H1 (cell line): ENCODE results near the gene RNASEH2A. TPM values are rescaled to one million over a fixed set of nuclear protein-coding genes. Genes with fewer than 3 reads are reported as not detected.

Source experiments
- CTCF ChIA-PET: fragments of 300-600 bp; sonication (Branson Sonifier 250); formaldehyde crosslinking; loops from one replicate; lab custom pipeline; 2021; ENCODE audit not compliant: partially characterized antibody; lab: Charles Lee
- POLR2A ChIA-PET: fragments of 300-600 bp; sonication (Branson Sonifier 250); formaldehyde crosslinking; loops from one replicate; lab custom pipeline; 2021; ENCODE audit warnings: inconsistent platforms; ENCODE audit not compliant: partially characterized antibody; lab: Charles Lee
- DNase-seq, 2 experiments: peaks; one replicate each; pipeline versions ENCODE4 v3.0.0 to v3.0.0-alpha.2; 2010 to 2022; ENCODE audit warnings: low spot score in 2 of 2, low read depth in 1 of 2, mixed read lengths in 1 of 2
- FAIRE-seq: peaks from 2 replicates; lab custom pipeline; 2011; peaks lifted over from hg19 to GRCh38; lab: Jason Lieb, UNC
- H2AFZ ChIP-seq: 2 replicates; pipeline ENCODE4 v1.8.1; 2012; ENCODE audit warnings: low read length, inconsistent platforms
- H2AK5ac ChIP-seq: 2 replicates; pipeline ENCODE4 v1.6.1; 2013; ENCODE audit warnings: low read depth, low read length
- H2BK120ac ChIP-seq: replicated peaks from 2 replicates; pipeline ENCODE3; 2013; ENCODE audit warnings: low read depth, low read length, inconsistent platforms
- H2BK12ac ChIP-seq: 2 replicates; pipeline ENCODE4 v1.6.1; 2013; ENCODE audit warnings: low read depth, low read length
- H2BK15ac ChIP-seq: 2 replicates; pipeline ENCODE4 v1.6.1; 2013; ENCODE audit warnings: low read length
- H2BK20ac ChIP-seq: 2 replicates; pipeline ENCODE4 v1.6.1; 2013; ENCODE audit warnings: low read length
- H2BK5ac ChIP-seq: 2 replicates; pipeline ENCODE4 v1.6.1; 2013; ENCODE audit warnings: low read depth, low read length
- H3K14ac ChIP-seq: 2 replicates; pipeline ENCODE4 v1.6.1; 2013; ENCODE audit warnings: inconsistent platforms; ENCODE audit not compliant: insufficient read length
- H3K18ac ChIP-seq: 2 replicates; pipeline ENCODE4 v1.6.1; 2013; ENCODE audit warnings: low read length; ENCODE audit errors: extremely low read depth
- H3K23ac ChIP-seq: 2 replicates; pipeline ENCODE4 v1.6.1; 2013; ENCODE audit warnings: inconsistent platforms; ENCODE audit not compliant: insufficient read length
- H3K23me2 ChIP-seq: 2 replicates; pipeline ENCODE4 v1.6.1; 2013; ENCODE audit warnings: low read depth, low read length
- H3K27ac ChIP-seq: 2 replicates; pipeline ENCODE4 v1.6.1; 2011; ENCODE audit warnings: low read depth, low read length, inconsistent platforms
- H3K27me3 ChIP-seq, 4 experiments: replicated peaks in 1 of 4; 1 replicate in 1 of 4; 2 replicates in 3 of 4; pipeline versions ENCODE4 v1.6.1 to v1.8.1; 2011 to 2013; ENCODE audit warnings: low read length in 3 of 4, mild to moderate bottlenecking in 3 of 4, inconsistent platforms in 2 of 4, mixed read lengths in 2 of 4, moderate library complexity in 1 of 4; ENCODE audit not compliant: control insufficient read depth in 3 of 4, insufficient read depth in 3 of 4; ENCODE audit errors: extremely low read depth in 1 of 4
- H3K36me3 ChIP-seq, 4 experiments: 2 replicates each; pipeline versions ENCODE4 v1.6.1 to v1.8.1; 2011 to 2013; ENCODE audit warnings: mild to moderate bottlenecking in 4 of 4, low read length in 3 of 4, moderate library complexity in 2 of 4, control low read depth in 1 of 4, inconsistent platforms in 1 of 4; ENCODE audit not compliant: insufficient read depth in 4 of 4, control insufficient read depth in 2 of 4
- H3K4ac ChIP-seq: replicated peaks from 2 replicates; pipeline ENCODE3; 2013; ENCODE audit warnings: low read length, low read depth, mixed read lengths, inconsistent platforms; ENCODE audit not compliant: insufficient read length
- H3K4me1 ChIP-seq, 4 experiments: replicated peaks in 1 of 4; 1 replicate in 1 of 4; 2 replicates in 3 of 4; pipeline versions ENCODE4 v1.6.1 to v1.8.1; 2011 to 2013; ENCODE audit warnings: low read length in 3 of 4, inconsistent platforms in 2 of 4, mixed read lengths in 1 of 4; ENCODE audit not compliant: insufficient read depth in 4 of 4, control insufficient read depth in 3 of 4
- H3K4me2 ChIP-seq, 2 experiments: 2 replicates each; pipeline versions ENCODE4 v1.6.1 to v1.8.1; 2011 to 2013; ENCODE audit warnings: low read depth in 2 of 2, low read length in 2 of 2, control low read depth in 1 of 2, inconsistent platforms in 1 of 2, mild to moderate bottlenecking in 1 of 2; ENCODE audit not compliant: insufficient read depth in 1 of 2
- H3K4me3 ChIP-seq, 4 experiments: fragments of 200-600, 300-600 bp in 1 of 4; sonication (generic), shearing (Covaris generic), sonication (Bioruptor Twin) in 1 of 4; 2 replicates each; pipeline versions ENCODE4 v1.5.1 to v1.8.1; 2011 to 2016; ENCODE audit warnings: low read length in 4 of 4, low read depth in 3 of 4, control low read depth in 2 of 4, inconsistent platforms in 2 of 4, mild to moderate bottlenecking in 2 of 4, mixed read lengths in 1 of 4, moderate library complexity in 1 of 4; ENCODE audit not compliant: insufficient read depth in 2 of 4; ENCODE audit errors: extremely low read depth in 1 of 4
- H3K56ac ChIP-seq: replicated peaks from 2 replicates; pipeline ENCODE3; 2013; ENCODE audit warnings: low read depth, mild to moderate bottlenecking, mixed read lengths, low read length, inconsistent platforms; ENCODE audit not compliant: insufficient read length
- H3K79me1 ChIP-seq: 2 replicates; pipeline ENCODE4 v1.6.1; 2013; ENCODE audit warnings: low read depth, low read length, control low read depth
- H3K79me2 ChIP-seq, 2 experiments: 2 replicates each; pipeline versions ENCODE4 v1.6.1 to v1.8.1; 2012 to 2013; ENCODE audit warnings: low read length in 2 of 2, mild to moderate bottlenecking in 2 of 2, inconsistent platforms in 1 of 2; ENCODE audit not compliant: insufficient read depth in 2 of 2, control insufficient read depth in 1 of 2
- H3K9ac ChIP-seq, 4 experiments: replicated peaks in 1 of 4; 1 replicate in 1 of 4; 2 replicates in 3 of 4; pipeline versions ENCODE4 v1.6.1 to v1.8.1; 2011 to 2013; ENCODE audit warnings: low read depth in 3 of 4, low read length in 3 of 4, control low read depth in 2 of 4, mild to moderate bottlenecking in 2 of 4, moderate library complexity in 2 of 4, inconsistent platforms in 1 of 4; ENCODE audit errors: extremely low read depth in 1 of 4
- H3K9me3 ChIP-seq, 2 experiments: 2 replicates each; pipeline versions ENCODE4 v1.6.1 to v1.8.1; 2012 to 2013; ENCODE audit warnings: mild to moderate bottlenecking in 2 of 2, moderate library complexity in 2 of 2, control low read depth in 1 of 2, inconsistent platforms in 1 of 2, low read depth in 1 of 2, low read length in 1 of 2, mixed read lengths in 1 of 2; ENCODE audit not compliant: insufficient read depth in 2 of 2
- H4K20me1 ChIP-seq, 2 experiments: replicated peaks in 1 of 2; 2 replicates each; pipeline versions ENCODE3 to v1.8.1; 2011 to 2013; ENCODE audit warnings: inconsistent platforms in 2 of 2, low read length in 2 of 2, mild to moderate bottlenecking in 1 of 2; ENCODE audit not compliant: insufficient read depth in 2 of 2, control insufficient read depth in 1 of 2
- H4K5ac ChIP-seq: 2 replicates; pipeline ENCODE4 v1.6.1; 2013; ENCODE audit warnings: low read length, low read depth, mixed read lengths, inconsistent platforms; ENCODE audit not compliant: insufficient read length
- H4K8ac ChIP-seq: 2 replicates; pipeline ENCODE4 v1.8.0; 2013; ENCODE audit warnings: mild to moderate bottlenecking, moderate library complexity, low read length, inconsistent platforms; ENCODE audit not compliant: insufficient read depth; ENCODE audit errors: extremely low read depth
- H4K91ac ChIP-seq: replicated peaks from 2 replicates; pipeline ENCODE3; 2013; ENCODE audit warnings: low read length, mixed read lengths, inconsistent platforms; ENCODE audit not compliant: insufficient read length
- FOSL1 ChIP-seq: IDR thresholded peaks from 2 replicates; pipeline ENCODE4 v1.6.1; 2011; ENCODE audit warnings: mild to moderate bottlenecking, low read depth, low read length, moderate library complexity; ENCODE audit not compliant: insufficient read depth
- KDM4A ChIP-seq: IDR thresholded peaks from one replicate; pipeline ENCODE4 v1.7.1; 2012; ENCODE audit warnings: low read depth, mild to moderate bottlenecking, moderate library complexity, low read length, inconsistent platforms; ENCODE audit not compliant: severe bottlenecking
- POU5F1 ChIP-seq: IDR thresholded peaks from 2 replicates; pipeline ENCODE4 v1.6.1; 2011; ENCODE audit warnings: low read depth, mild to moderate bottlenecking, low read length, moderate library complexity
- RFX5 ChIP-seq: IDR thresholded peaks from 2 replicates; pipeline ENCODE4 v1.6.1; 2011; ENCODE audit warnings: low read depth, low read length, improper control_type of control experiment, borderline replicate concordance
- SRF ChIP-seq: IDR thresholded peaks from 2 replicates; pipeline ENCODE4 v1.6.1; 2011; ENCODE audit warnings: mild to moderate bottlenecking, low read depth, low read length, moderate library complexity
- SUZ12 ChIP-seq: fragments of 200-600 bp; sonication (generic); IDR thresholded peaks from 2 replicates; pipeline ENCODE4 v1.6.1; 2012; ENCODE audit warnings: mild to moderate bottlenecking, inconsistent platforms, low read length, moderate library complexity, mixed read lengths
- TAF7 ChIP-seq: optimal IDR thresholded peaks from 2 replicates; pipeline ENCODE3; 2011; ENCODE audit warnings: low read depth, mild to moderate bottlenecking, inconsistent platforms, low read length, moderate library complexity, borderline replicate concordance
- USF2 ChIP-seq: IDR thresholded peaks from 2 replicates; pipeline ENCODE4 v1.6.1; 2011; ENCODE audit warnings: low read length, improper control_type of control experiment
- YY1 ChIP-seq: IDR thresholded peaks from 2 replicates; pipeline ENCODE4 v1.6.1; 2011; ENCODE audit warnings: low read depth, mild to moderate bottlenecking, low read length
- WGBS, 2 experiments: shearing (Covaris generic) in 1 of 2; methylation state at CpG; one replicate each; pipeline versions ENCODE4 v1.1.6 to v1.1.7; 2013 to 2015; ENCODE audit warnings: low lambda C conversion rate in 2 of 2, mixed read lengths in 2 of 2, inconsistent platforms in 1 of 2, low coverage in 1 of 2, missing lambda C conversion rate in 1 of 2; ENCODE audit not compliant: insufficient replicate concordance in 2 of 2, insufficient coverage in 1 of 2, insufficient read length in 1 of 2; ENCODE audit errors: extremely low coverage in 1 of 2, missing lambda C conversion rate in 1 of 2; 5-methylcytosine and 5-hydroxymethylcytosine counted together
- polyA plus RNA-seq, 7 experiments: library from polyadenylated mRNA; depleted of rRNA in 3 of 7; stranded (reverse) in 5 of 7; unstranded in 2 of 7; fragments of >200 nt in 5 of 7; fragments of 200-250 nt in 2 of 7; gene quantifications; 1 replicate in 5 of 7; 2 replicates in 1 of 7; 4 replicates in 1 of 7; pipeline versions ENCODE4 v1.2.1 to v1.2.3, GENCODE V29; 2011 to 2013; ENCODE audit warnings: missing spikeins in 2 of 7, mixed read lengths in 2 of 7
- total RNA-seq: library from RNA; stranded (reverse); fragmentation: NEBNext Ultra II Directional; extraction: Animal tissue kit (Norgen Biotek cat#: 25700); gene quantifications from 2 replicates; pipeline ENCODE4 v1.2.1, GENCODE V29; 2021

Gene RNASEH2A
- total and polyA plus RNA-seq, 2 of the 8 experiments (the other 6 are each of a cell fraction or from before 2014, with no cell fraction given) = 67.5 to 120 TPM

GRCh38 chr19:12782424-12783290 is 23.7 kb upstream of the RNASEH2A start:
- H3K79me2 ChIP-seq = no peaks in the 10 kb centered on the region
- no peak for FAIRE-seq
- no peak overlapping the region for H3K23ac ChIP-seq
- peak overlapping the region; percentile 86 for H3K18ac ChIP-seq
- no peaks in the 10 kb centered on the region for H3K36me3 ChIP-seq
- H3K4me3 ChIP-seq = peak overlapping the region; percentile 38 to 77 (median 54)
- 9% methylated on average over 14 of the region's 88 CpGs; no CpG with 5 or more reads in 1 of the 2 experiments for WGBS, 2 experiments
- peak overlapping the region; percentile 76 for H4K8ac ChIP-seq
- H3K4me2 ChIP-seq = peak overlapping the region; percentile 51 to 98
- peak overlapping the region; percentile 87 for H3K4ac ChIP-seq
- peak overlapping the region; percentile 71; the same call in 1 of the 2 replicates for H2BK5ac ChIP-seq
- peaks cover 27% of the 10 kb centered on the region; the same call in 1 of the 2 replicates for H3K23me2 ChIP-seq
- no peaks in the 10 kb centered on the region for H3K9me3 ChIP-seq
- H2AK5ac ChIP-seq = peak overlapping the region; percentile 76; the same call in 1 of the 2 replicates
- H4K91ac ChIP-seq = peak overlapping the region; percentile 89
- H3K27me3 ChIP-seq = no peaks in the 10 kb centered on the region
- peak in 1 of 2 experiments; percentile 75 for DNase-seq
- peak overlapping the region; percentile 90 for H3K56ac ChIP-seq
- ChIA-PET CTCF (interaction anchor here (0.7 to 9.3 kb wide), 3 partner anchors 13 to 52 kb away, joined by 3 to 277 read pairs (median 4); partner anchors contain the start of gene JUNB), POLR2A (interaction anchor here (0.7 to 16.6 kb wide), 6 partner anchors 15 to 101 kb away, joined by 3 to 317 read pairs (median 4); partner anchors contain the start of genes DHPS, JUNB, PRDX2 and THSD8)
- H3K4me1 ChIP-seq = peaks cover 13 to 30% (median 19%) of the 10 kb centered on the region in 4 experiments
- peak overlapping the region; percentile 56 for H2BK12ac ChIP-seq
- peaks cover 0 to 1% of the 10 kb centered on the region in 2 experiments for H4K20me1 ChIP-seq
- H2BK120ac ChIP-seq = peak overlapping the region; percentile 4
- H2BK15ac ChIP-seq = peak overlapping the region; percentile 95
- no peak overlapping the region for H2AFZ ChIP-seq
- H3K27ac ChIP-seq = peak overlapping the region; percentile 44; the same call in 1 of the 2 replicates
- H3K14ac ChIP-seq = no peak overlapping the region
- H3K9ac ChIP-seq = peak overlapping the region in 2 of 4 experiments; percentile 20 to 41; a peak in 3 of 7 replicates
- peak overlapping the region; percentile 53; the same call in 1 of the 2 replicates for H2BK20ac ChIP-seq
- peak overlapping the region; percentile 86 for H4K5ac ChIP-seq
- H3K79me1 ChIP-seq = no peaks in the 10 kb centered on the region; the same call in 1 of the 2 replicates
- no peak for TF ChIP-seq FOSL1
- TF ChIP-seq KDM4A = peak; percentile 51
- TF ChIP-seq USF2 = no peak
- TF ChIP-seq SRF = no peak
- TF ChIP-seq TAF7 = no peak
- TF ChIP-seq POU5F1 = no peak
- no peak for TF ChIP-seq YY1
- TF ChIP-seq SUZ12 = peak; percentile 62; the same call in 1 of the 2 replicates
- no peak for TF ChIP-seq RFX5
